ENCODE results near the gene FAM237A. TPM values are rescaled to one million over a fixed set of nuclear protein-coding genes. Genes with fewer than 3 reads are reported as not detected.

The FAM237A gene
- total RNA-seq, result not detected

- TF ChIP-seq CTCF (IDR thresholded peaks at IDR 0.05) (no peak), POLR2A (IDR thresholded peaks at IDR 0.05) (no peak)
- WGBS, 2 donors, result 2 to 8% methylated on average over 52 to 53 of the region's 56 CpGs
- intact Hi-C loops (cut with DNase I; ENCODE audit: low total_unique reads), result no loop called here
- DNase-seq (ENCODE audit: low spot score in 2 of 2), result no peak
- no peak within 1 kb of the TSS for H3K4me3 ChIP-seq (ENCODE audit: low read depth, poor library complexity, severe bottlenecking)
Measured at GRCh38 chr2:206642075-206643025, at the start of gene FAM237A. TSS of gene FAM237A (plus strand) at chr2:206642487. CDS start at chr2:206644237, 1,750 bp downstream.

GRCh38 chr2:206597717-206598218 lies 44.5 kb upstream of the FAM237A start:
- 90 to 94% methylated on average over 3 of the region's 3 CpGs for WGBS, 2 donors
- intact Hi-C loops (cut with DNase I; ENCODE audit: low total_unique reads), result no loop called here
- TF ChIP-seq CTCF (IDR thresholded peaks at IDR 0.05), result no peak
- no peak for TF ChIP-seq POLR2A (IDR thresholded peaks at IDR 0.05)
- no peak overlapping the region for H3K4me3 ChIP-seq (ENCODE audit: low read depth, poor library complexity, severe bottlenecking)
- DNase-seq (ENCODE audit: low spot score in 2 of 2), result no peak

- DNase-seq (ENCODE audit: low spot score in 2 of 2), result no peak
- no peak for TF ChIP-seq POLR2A (IDR thresholded peaks at IDR 0.05)
- TF ChIP-seq CTCF (IDR thresholded peaks at IDR 0.05), result no peak
- intact Hi-C loops (cut with DNase I; ENCODE audit: low total_unique reads), result no loop called here
- 57 to 67% methylated on average over 3 of the region's 3 CpGs for WGBS, 2 donors
- no peak overlapping the region for H3K4me3 ChIP-seq (ENCODE audit: low read depth, poor library complexity, severe bottlenecking)
Measured at GRCh38 chr2:206603243-206603642, 39.0 kb upstream of the FAM237A start.

GRCh38 chr2:206610451-206610850 lies 31.8 kb upstream of the FAM237A start:
- DNase-seq (ENCODE audit: low spot score in 2 of 2), result no peak
- 82 to 83% methylated on average over 1 of the region's 1 CpG for whole genome bisulfite sequencing, 2 donors
- H3K4me3 ChIP-seq (ENCODE audit: low read depth, poor library complexity, severe bottlenecking), result no peak overlapping the region
- intact Hi-C loops (cut with DNase I; ENCODE audit: low total_unique reads), result no loop called here
- TF ChIP-seq POLR2A (IDR thresholded peaks at IDR 0.05) (no peak), CTCF (IDR thresholded peaks at IDR 0.05) (no peak)

- intact Hi-C loops (cut with DNase I; ENCODE audit: low total_unique reads), result no loop called here
- no peak for DNase-seq (ENCODE audit: low spot score in 2 of 2)
- TF ChIP-seq CTCF (IDR thresholded peaks at IDR 0.05) (no peak), POLR2A (IDR thresholded peaks at IDR 0.05) (no peak)
- 50 to 63% methylated on average over 6 of the region's 6 CpGs for WGBS, 2 donors
- no peak overlapping the region for H3K4me3 ChIP-seq (ENCODE audit: low read depth, poor library complexity, severe bottlenecking)
Measured at GRCh38 chr2:206611191-206611590, 31.1 kb upstream of the FAM237A start.

All from lower leg skin (tissue), 4 donors.